ENCODE results near the gene NPFFR1.
A peak's percentile ranks its signal among the peaks of the same experiment; 100 is the strongest.

DNA sequence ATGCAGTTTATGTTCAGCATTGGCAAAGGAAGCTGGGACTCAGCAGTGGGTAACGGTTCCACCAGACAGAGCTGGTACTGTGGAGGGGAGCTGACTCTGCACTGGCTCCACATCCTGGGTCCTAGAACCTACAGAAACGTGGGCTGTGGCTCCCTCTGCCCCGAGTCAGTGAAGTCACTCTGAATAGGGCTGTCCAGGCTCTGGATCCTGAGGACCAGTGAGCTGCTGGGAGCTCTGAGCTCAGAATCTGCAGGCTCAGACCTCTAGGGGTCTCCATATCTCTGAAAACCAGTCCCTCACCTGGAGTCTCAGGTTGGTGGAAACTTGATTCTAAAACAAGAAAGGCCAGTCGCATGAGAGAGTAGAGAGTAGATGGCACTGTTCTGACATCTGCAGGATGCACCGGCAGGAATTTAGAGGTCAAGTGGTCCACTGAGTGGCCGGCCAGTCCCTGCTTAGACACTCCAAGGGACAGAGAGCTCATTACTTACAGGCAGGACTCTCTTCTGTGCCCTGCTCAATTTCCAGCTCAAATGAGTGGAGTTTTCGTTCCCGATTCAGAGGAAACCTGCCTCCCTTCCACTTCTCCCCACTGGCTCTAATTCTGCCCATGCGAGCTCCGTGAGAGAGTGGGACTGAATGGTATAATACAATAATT lies 18.6 kb downstream of the NPFFR1 start:
- TF ChIP-seq, protein P1, sequence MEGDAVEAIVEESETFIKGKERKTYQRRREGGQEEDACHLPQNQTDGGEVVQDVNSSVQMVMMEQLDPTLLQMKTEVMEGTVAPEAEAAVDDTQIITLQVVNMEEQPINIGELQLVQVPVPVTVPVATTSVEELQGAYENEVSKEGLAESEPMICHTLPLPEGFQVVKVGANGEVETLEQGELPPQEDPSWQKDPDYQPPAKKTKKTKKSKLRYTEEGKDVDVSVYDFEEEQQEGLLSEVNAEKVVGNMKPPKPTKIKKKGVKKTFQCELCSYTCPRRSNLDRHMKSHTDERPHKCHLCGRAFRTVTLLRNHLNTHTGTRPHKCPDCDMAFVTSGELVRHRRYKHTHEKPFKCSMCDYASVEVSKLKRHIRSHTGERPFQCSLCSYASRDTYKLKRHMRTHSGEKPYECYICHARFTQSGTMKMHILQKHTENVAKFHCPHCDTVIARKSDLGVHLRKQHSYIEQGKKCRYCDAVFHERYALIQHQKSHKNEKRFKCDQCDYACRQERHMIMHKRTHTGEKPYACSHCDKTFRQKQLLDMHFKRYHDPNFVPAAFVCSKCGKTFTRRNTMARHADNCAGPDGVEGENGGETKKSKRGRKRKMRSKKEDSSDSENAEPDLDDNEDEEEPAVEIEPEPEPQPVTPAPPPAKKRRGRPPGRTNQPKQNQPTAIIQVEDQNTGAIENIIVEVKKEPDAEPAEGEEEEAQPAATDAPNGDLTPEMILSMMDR (IDR thresholded peaks at IDR 0.05), result peak; percentile 73
- TF ChIP-seq REST (IDR thresholded peaks at IDR 0.05; ENCODE audit: insufficient read depth in 1 of 2, low read depth in 2 of 2, low read length in 1 of 2), result no peak

Measured in Panc1 (cell line).